WTC11 (cell line): ENCODE results near the gene TMEM54.

Experiments
- CREM ChIP-seq: sonication (generic); formaldehyde crosslinking; IDR thresholded peaks from 2 replicates; pipeline ENCODE4 v1.8.1; 2022; ENCODE audit warnings: mild to moderate bottlenecking, missing genetic modification reagents, moderate library complexity
- CTCF ChIP-seq: fragments of 200-600 bp; IDR thresholded peaks from 2 replicates; pipeline ENCODE4 v1.8.0; 2022; ENCODE audit warnings: antibody characterized with exemption
- E2F1 ChIP-seq: sonication (generic); formaldehyde crosslinking; IDR thresholded peaks from 2 replicates; pipeline ENCODE4 v1.8.0; 2022; ENCODE audit warnings: mild to moderate bottlenecking, missing genetic modification reagents
- E2F5 ChIP-seq: sonication (generic); formaldehyde crosslinking; IDR thresholded peaks from 2 replicates; pipeline ENCODE4 v1.8.1; 2022; ENCODE audit warnings: mild to moderate bottlenecking, moderate library complexity, missing genetic modification reagents
- ETV6 ChIP-seq: sonication (generic); formaldehyde crosslinking; IDR thresholded peaks from 2 replicates; pipeline ENCODE4 v1.8.1; 2022; ENCODE audit warnings: mild to moderate bottlenecking, missing genetic modification reagents
- MXD4 ChIP-seq: fragments of 250-450 bp; sonication (Bioruptor Pico); IDR thresholded peaks from 2 replicates; pipeline ENCODE4 v1.8.0; 2021; ENCODE audit warnings: mild to moderate bottlenecking, moderate library complexity, borderline replicate concordance
- NFE2L1 ChIP-seq: sonication (generic); formaldehyde crosslinking; IDR thresholded peaks from 2 replicates; pipeline ENCODE4 v1.8.1; 2023; ENCODE audit warnings: missing genetic modification reagents
- TCF7 ChIP-seq: sonication (generic); formaldehyde crosslinking; IDR thresholded peaks from 2 replicates; pipeline ENCODE4 v1.8.0; 2022; ENCODE audit warnings: mild to moderate bottlenecking, low read depth, missing genetic modification reagents, moderate library complexity

GRCh38 chr1:32892368-32893197 is 8.6 kb downstream of the TMEM54 start:
- no peak for TF ChIP-seq E2F1 (CRISPR knock-in tag)
- no peak for TF ChIP-seq TCF7 (CRISPR knock-in tag)
- peak; percentile 36; the same call in 1 of the 2 replicates for TF ChIP-seq E2F5
- no peak for TF ChIP-seq CREM (CRISPR knock-in tag)
- peak; percentile 97 for TF ChIP-seq CTCF
- no peak for TF ChIP-seq ETV6
- peak; percentile 94 for TF ChIP-seq NFE2L1 (CRISPR knock-in tag)
- no peak for TF ChIP-seq MXD4 (CRISPR knock-in tag)
